GM18511 (cell line): ENCODE results near the gene SINHCAF.
A peak's percentile ranks its signal among the peaks of the same experiment; 100 is the strongest.
"Not testable (repeated sequence)": the region's sequence is repeated elsewhere in the genome, so short reads cannot be mapped to it uniquely, and the experiment has no call there.

Experiments used
- ATAC-seq: cut with Tn5 transposase; IDR thresholded peaks from one replicate; pipeline ENCODE4 v1.9.1; 2021; ENCODE audit warnings: mild to moderate bottlenecking, moderate library complexity; ENCODE audit not compliant: unreplicated experiment

SINHCAF gene

DNA sequence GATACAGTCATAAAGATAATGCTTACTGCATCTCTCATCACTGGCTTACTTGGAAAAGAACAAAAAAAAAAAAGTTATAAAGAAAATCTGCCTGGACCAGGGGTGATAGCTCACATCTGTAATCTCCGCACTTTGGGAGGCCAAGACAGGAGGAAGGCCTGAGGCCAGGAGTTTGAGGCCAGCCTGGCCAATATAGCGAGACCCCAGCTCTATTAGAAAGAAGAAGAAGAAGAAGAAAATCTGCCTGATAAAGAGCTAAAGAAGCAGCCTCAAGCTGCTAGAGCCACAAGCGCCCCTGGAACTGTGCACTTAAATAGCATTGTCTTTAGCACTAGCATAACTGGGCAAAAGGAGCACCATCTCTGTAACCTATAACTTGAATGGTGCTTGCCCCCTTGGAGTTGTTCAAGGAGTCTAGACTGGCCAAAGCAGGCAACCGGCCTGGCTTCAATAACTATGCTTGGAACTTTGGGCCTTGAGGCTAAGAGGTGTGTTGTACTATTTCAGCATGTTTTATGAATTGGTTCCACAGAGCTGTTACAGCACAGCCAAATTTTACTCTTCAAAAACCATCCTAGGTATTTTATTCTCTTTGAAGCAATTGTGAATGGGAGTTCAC, 53.2 kb downstream of the SINHCAF start:
- ATAC-seq, result no peak

DNA sequence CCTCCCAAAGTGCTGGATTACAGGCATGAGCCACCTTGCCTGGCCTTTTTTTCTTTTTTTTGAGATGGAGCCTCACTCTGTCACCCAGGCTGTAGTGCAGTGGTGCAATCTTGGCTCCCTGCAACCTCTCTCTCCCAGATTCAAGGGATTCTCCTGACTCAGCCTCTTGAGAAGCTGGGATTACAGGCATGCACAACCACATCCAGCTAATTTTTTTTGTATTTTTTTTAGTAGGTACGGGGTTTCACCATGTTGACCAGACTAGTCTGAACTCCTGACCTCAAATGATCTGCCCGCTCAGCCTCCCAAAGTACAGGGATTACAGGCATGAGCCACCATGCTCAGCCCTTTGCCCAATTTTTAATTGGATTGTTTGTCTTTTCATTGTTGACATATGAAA, 58.0 kb downstream of the SINHCAF start:
- ATAC-seq, result no peak

- ATAC-seq, result no peak
Observed at GRCh38 chr12:31265722-31266121, 60.2 kb downstream of the SINHCAF start.

DNA sequence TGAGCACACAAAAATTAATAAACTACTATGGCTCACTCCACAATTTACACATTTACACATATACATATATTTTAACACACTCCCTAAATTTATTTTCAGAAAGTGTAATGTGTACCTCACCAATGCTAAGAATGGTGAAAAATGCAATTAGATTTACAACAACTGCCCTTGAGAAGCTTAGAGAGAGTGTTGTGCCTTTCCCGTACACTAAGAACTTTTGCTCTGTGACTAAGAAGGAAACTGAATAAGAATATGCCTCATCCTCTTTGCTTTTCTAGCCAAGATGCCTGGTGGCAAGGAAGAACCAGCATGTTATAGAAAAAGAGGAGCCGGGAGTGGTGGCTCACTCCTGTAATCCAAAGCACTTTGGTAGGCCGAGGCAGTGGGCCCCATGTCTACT, 62.3 kb downstream of the SINHCAF start:
- no peak for ATAC-seq

DNA sequence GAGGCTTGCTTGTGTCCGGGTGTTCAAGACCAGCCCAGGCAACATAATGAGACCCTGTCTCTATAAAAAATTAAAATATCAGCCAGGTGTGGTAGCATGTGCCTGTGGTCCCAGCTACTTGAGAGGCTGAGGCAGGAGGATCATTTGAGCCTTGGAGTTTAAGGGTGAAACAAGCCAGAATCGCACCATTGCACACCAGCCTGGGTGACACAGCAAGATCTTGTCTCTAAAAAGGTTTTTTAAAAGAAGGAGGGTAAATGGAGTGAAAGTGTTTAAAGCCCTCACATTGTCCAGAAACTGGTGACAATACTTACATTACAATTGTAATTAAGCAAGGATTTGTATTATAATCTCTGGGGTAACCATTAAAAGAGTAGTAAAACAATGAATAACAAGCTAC, 64.2 kb downstream of the SINHCAF start:
- ATAC-seq, result no peak

GRCh38 chr12:31260840-31261239, 65.1 kb downstream of the SINHCAF start:
- ATAC-seq, result no peak

DNA sequence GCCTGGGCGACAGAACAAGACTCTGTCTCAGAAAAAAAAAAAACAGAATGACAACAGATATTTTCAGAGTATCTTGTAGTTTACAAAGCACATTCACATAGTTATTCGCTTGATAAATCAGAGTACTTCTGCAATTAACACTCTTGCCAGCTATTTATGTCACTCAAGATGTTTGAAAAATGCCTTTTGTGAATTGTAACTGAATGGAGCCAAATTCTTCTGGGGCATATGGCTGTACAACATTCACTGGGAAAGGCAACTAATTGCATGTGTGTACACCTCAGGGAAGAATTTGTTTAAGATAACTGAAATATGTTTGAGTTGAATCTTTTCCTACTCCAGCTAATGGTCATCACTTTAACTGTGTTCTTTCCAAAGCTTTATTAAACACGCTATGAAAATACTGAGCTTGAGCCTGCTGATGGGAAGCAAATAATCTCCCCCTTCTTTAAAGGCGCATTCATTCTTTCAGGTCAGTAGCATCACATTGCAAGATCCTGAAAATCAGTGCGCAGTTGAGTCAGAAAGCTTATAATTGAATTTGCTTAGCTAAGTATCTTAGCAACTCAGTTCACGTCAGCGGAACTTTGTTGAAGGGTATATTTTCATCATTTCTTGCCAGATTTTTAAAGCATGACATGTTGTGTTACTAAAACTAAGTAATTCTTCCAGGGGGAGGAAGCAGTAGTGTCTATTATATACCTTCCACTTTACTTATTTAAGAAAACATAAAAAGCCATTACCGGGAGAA, 66.6 kb downstream of the SINHCAF start:
- no peak for ATAC-seq

DNA sequence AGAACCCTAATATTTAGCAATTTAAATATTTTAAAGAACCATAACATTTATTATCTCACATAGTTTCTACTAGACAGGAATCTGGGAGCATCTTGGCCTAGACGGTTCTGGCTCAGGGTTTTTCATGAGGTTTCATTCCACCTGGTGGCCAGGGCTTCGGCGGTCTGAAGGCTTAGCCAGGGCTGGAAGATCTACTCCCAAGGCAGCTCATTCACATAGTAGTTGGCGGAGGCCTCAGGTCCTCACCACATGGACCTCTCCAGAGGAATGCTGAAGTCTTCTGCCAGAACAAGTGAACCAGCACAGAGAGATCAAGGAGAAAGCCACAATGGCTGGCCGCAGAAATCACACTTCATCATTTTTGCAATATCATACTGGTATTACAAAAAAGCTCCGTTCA, 68.2 kb downstream of the SINHCAF start:
- no peak for ATAC-seq

DNA sequence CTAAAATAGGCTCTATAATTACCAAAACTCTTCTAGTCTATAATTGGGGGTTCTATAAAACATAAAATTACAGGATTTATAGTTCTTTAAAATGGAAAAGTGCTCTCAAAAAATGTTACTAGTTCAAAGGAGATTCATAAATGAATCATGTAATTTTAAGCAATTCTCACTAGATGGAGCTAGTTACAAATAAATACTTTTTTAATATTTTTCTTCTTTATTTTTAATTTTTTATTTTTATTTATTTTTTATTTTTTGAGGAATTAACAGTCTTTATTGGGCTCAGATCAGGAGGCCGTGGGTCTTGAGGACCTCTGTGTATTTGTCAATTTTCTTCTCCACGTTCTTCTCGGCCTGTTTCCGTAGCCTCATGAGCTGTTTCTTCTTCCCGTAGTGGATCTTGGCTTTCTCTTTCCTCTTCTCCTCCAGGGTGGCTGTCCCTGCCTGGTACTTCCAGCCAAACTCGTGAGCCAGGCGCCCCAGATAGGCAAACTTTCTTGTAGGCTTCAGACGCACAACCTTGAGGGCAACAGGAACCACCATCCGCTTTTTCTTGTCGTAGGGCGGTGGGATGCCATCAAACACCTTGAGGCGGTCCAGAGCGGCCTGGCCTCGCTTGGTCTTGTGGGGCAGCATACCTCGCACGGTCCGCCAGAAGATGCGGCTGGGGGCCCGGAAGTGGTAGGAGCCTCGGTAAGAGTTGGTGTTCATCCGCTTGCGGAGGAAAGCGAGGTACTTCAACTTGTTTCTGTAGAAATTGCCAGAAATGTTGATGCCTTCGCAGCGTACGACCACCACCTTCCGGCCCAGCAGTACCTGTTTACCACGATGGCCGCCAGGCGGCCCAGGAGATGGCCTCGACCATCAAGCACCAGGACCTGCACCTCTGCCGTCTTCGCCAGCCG, 74.0 kb downstream of the SINHCAF start:
- ATAC-seq, result not testable (repeated sequence)

- no peak for ATAC-seq
Observed at GRCh38 chr12:31250179-31250578, 75.8 kb downstream of the SINHCAF start.

DNA sequence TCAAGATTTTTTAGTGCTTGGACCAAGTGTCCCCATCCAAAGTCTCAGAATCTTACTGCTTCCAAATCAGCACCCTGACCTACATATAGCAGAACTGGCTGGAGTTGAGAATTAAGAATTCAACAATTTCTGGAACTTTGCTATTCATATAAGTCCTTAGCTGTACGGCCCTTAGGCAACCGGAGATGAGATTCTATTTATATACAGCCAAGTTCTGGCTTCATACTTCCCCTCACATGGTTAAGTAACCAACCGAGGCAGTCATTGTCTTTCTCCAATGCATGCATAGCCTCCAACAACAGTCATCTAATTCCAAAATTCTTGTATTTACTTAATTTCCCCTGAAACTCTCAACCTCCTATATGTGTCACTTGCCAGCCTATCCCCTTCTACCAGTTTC, 76.6 kb downstream of the SINHCAF start:
- no peak for ATAC-seq

DNA sequence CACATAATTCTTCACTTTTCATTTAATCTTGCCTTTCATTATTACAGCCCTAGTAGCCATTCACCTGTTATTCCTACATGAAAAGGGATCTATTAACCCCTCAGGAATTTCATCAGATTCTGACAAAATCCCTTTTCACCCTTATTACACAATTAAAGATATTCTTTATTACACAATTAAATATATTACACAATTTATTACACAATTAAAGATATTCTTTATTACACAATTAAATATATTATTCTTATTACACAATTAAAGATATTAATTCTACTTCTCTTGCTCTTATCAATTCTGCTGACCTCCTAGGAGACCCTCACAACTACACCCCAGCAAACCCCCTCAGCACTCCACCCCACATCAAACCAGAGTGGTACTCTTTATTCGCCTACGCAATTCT, 77.1 kb downstream of the SINHCAF start:
- no peak for ATAC-seq

GRCh38 chr12:31248337-31248736, 77.6 kb downstream of the SINHCAF start:
- ATAC-seq, result no peak

DNA sequence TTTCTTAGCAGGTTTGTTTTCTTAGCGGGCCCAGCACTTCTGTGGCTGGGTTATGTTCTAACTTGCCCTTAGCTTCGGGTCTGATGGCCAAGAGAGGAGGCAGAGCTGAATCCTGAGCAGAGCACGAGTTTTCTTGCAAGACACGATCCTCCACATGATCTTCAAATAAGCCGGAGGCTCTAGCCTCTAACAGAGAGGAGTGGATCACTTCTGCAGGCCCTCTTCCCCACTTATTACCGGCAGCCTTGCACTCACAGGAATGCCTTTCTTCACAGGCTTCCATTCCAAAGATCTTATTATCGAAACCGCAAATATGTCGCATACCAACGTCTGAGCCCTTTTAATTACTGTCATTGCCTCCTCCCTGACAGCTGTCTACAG, 79.5 kb downstream of the SINHCAF start:
- no peak for ATAC-seq

DNA sequence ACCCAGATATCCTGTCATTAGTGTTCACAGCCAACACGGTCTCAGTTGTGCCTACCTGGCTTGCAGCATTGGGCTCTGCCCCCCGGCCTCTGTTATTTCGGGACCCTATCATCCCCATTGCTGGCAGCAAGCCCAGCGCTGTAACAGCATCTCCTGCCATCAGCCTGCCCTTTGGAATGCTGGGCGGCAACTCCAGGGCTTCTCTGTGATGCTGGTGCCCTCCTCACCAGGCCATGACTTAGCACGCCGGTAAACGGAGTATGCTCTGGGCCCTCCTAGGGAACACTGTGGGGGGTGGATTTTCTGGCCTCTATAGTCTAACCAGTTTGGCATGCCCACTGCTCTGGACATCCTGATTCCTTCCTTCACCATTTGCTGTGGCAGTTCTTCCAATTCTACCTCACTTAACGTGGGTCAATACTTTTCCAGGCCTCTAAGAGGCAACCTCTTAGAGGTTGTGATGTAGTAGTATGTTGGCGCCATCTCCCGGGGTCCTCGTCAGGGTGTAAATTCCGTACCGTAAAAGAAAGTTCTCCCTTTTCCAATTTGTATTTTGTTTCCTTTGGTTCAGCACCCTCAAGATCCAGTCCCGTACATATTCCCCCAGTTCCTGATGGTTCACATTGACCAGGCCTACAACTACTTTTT, 80.0 kb downstream of the SINHCAF start:
- no peak for ATAC-seq

GRCh38 chr12:31242418-31242817, 83.5 kb downstream of the SINHCAF start:
- ATAC-seq, result not testable (repeated sequence)

DNA sequence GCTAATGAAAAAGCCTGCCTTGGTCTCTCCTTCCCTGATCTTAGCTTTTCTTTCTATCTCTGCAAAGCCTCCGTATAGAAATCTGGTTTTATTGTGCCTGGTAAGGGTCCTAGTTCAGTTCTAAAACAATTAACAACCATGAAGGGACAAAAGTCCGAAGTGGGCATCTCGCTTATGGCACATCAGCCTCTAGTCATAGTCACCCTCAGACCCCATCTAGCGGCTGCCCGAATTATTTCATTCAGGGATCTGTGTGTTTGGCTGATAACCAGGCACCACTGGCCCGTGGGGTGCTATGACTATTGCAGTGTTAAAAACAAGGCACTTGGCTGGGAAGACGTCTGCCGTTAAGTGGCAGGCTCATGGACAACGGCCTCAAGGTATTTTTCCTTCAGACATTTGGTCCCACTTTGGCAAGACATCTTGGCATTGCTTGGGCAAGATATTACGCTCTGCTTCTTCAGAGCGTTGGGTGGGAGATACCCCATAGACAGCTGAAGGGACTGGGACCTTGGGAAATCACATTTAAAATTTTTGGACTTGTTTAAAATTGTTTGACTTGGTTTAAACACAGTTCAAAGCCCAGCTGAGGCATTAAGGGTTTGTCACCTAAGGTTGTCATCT, 87.1 kb downstream of the SINHCAF start:
- peak; percentile 92 for ATAC-seq

- peak; percentile 43 for ATAC-seq
Observed at GRCh38 chr12:31238333-31238732, 87.6 kb downstream of the SINHCAF start.

- ATAC-seq, result no peak
Observed at GRCh38 chr12:31236998-31237637, 88.8 kb downstream of the SINHCAF start.

DNA sequence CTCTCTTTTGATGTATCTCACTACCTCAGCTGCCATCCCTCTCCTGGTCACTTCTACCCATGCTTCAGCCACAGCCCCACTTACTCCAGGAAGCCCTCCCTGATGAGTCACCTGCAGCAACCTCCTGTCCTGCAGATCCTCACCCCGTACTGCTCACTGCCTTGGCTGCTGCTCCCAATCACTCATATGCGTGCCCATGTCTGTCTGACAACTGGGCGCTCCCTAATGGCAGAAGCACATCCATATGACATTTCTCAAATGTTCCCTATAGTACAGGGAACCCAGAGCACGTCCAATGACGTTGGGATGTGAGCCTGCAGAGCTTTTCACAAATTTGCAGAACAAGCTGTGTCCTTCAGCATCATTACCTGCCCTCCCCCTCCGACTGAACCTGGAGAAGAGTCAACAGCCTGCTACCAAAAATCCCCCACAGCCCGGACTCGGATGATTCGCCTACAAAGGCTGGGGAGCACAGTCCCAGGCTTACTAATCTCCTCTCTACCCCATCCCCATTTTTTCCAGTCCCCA, 90.0 kb downstream of the SINHCAF start:
- ATAC-seq, result no peak
